ENCODE results near the gene TM9SF2. TPM values are rescaled to one million over a fixed set of nuclear protein-coding genes. Genes with fewer than 3 reads are reported as not detected.

The TM9SF2 gene
- polyA plus RNA-seq, 3 donors, result 54.0 to 255 (median 218) TPM

DNA sequence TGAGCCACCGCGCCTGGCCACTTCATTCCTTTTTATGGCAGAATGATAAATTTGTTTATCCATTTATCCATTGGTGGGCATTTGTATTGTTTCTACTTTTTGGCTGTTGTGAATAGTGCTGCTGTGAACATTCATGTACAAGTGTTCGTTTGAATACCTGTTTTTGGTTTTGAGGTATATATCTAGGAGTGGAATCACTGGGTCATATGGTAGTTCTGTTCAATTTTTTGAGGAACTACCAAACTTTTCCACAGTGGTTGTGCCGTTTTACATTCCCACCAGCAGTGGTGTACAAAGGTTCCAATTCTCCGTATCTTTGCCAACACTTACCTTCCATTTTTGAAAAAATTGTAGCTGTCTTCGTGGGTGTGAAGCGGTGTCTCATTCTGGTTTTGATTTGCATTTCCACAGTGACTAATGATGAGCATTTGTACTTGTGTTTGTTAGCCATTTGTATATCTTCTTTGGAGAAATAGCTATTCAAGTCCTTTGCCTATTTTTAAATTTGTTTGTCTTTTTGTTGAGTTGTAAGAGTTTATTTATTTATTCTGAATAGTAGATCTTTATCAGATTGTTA, 55.7 kb downstream of the TM9SF2 start:
- Histone ChIP-seq H3K9ac (ENCODE audit: insufficient read depth, low read length, poor library complexity, severe bottlenecking) (no peak overlapping the region), H3K27me3 (ENCODE audit: control insufficient read depth in 2 of 2, insufficient read depth in 2 of 2, low read length in 2 of 2) (no peaks in the 10 kb centered on the region), H3K4me2 (replicated peaks; ENCODE audit: extremely low read depth, low read length, poor library complexity, severe bottlenecking) (no peak overlapping the region), H3K79me2 (ENCODE audit: insufficient read depth, low read length) (no peaks in the 10 kb centered on the region), H4K20me1 (ENCODE audit: insufficient read depth, low read length) (peaks cover 33% of the 10 kb centered on the region), H3K36me3 (replicated peaks in 1 of 2; ENCODE audit: control insufficient read depth in 1 of 2, insufficient read depth in 2 of 2, low read length in 2 of 2) (peaks cover 84 to 95% of the 10 kb centered on the region in 2 donors), H2AFZ (ENCODE audit: insufficient read depth, low read depth, low read length, poor library complexity, severe bottlenecking) (no peak overlapping the region), H3K4me1 (ENCODE audit: control insufficient read depth in 1 of 2, insufficient read depth in 2 of 2, low read length in 2 of 2) (no peaks in the 10 kb centered on the region), H3K9me3 (replicated peaks in 1 of 2; ENCODE audit: control insufficient read depth in 1 of 2, insufficient read depth in 1 of 2, low read length in 2 of 2) (no peaks in the 10 kb centered on the region), H3K4me3 (replicated peaks in 1 of 3; ENCODE audit: low read depth in 2 of 3, low read length in 3 of 3) (no peak overlapping the region), H3K27ac (ENCODE audit: low read depth in 1 of 2, low read length in 2 of 2) (no peak overlapping the region)
- DNase-seq, result no peak
- H3K27ac Mint-ChIP-seq, result peak overlapping the region in 2 of 7 donors; percentile 41 to 63
- H3K9me3 Mint-ChIP-seq, result no peaks in the 10 kb centered on the region
- TF ChIP-seq, protein P1, sequence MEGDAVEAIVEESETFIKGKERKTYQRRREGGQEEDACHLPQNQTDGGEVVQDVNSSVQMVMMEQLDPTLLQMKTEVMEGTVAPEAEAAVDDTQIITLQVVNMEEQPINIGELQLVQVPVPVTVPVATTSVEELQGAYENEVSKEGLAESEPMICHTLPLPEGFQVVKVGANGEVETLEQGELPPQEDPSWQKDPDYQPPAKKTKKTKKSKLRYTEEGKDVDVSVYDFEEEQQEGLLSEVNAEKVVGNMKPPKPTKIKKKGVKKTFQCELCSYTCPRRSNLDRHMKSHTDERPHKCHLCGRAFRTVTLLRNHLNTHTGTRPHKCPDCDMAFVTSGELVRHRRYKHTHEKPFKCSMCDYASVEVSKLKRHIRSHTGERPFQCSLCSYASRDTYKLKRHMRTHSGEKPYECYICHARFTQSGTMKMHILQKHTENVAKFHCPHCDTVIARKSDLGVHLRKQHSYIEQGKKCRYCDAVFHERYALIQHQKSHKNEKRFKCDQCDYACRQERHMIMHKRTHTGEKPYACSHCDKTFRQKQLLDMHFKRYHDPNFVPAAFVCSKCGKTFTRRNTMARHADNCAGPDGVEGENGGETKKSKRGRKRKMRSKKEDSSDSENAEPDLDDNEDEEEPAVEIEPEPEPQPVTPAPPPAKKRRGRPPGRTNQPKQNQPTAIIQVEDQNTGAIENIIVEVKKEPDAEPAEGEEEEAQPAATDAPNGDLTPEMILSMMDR (IDR thresholded peaks at IDR 0.05), result no peak
- no peak overlapping the region for H3K4me3 Mint-ChIP-seq
- peaks cover 0 to 2% (median 0%) of the 10 kb centered on the region in 3 donors for H3K27me3 Mint-ChIP-seq (ENCODE audit: low read depth in 3 of 3)
- WGBS (ENCODE audit: insufficient coverage), result no CpG with 5 or more reads among the region's 7 CpGs
- no peaks in the 10 kb centered on the region for H3K4me1 Mint-ChIP-seq
- H3K36me3 Mint-ChIP-seq, result peaks cover 81 to 91% of the 10 kb centered on the region in 2 donors
- intact Hi-C loops (cut with micrococcal nuclease), result no loop called here

DNA sequence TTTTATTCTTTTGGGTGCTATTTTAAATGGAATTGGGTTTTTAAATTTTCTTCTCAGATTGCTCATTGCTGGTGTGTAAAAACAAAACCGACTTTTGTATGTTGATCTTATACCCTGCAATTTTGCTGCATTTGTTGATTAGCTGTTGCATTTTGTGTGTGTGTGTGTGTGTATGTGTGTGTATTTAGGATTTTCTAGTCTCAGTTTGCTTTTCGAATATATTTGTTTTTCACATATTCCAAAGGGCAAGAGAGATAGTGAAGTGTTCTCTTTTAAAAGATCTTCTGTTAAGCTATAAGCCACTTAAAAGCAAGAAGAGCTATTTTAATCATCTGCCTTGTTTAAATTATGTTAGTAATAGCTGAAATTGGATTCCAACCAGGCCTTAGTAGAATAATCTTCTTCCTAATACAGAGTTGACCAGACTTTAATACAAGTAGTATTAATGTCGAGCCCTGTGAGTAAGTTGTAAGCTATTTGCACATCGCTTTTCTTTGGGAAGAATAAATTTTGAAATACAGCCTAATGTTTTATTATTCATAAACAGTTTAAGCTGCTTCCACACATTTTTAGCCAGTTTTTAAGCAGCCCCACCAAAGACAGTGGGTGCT, 57.4 kb downstream of the TM9SF2 start:
- no peaks in the 10 kb centered on the region for H3K4me1 Mint-ChIP-seq
- Histone ChIP-seq H3K4me2 (replicated peaks; ENCODE audit: extremely low read depth, low read length, poor library complexity, severe bottlenecking) (no peak overlapping the region), H3K79me2 (ENCODE audit: insufficient read depth, low read length) (no peaks in the 10 kb centered on the region), H3K27ac (ENCODE audit: low read depth in 1 of 2, low read length in 2 of 2) (no peak overlapping the region), H3K9me3 (replicated peaks in 1 of 2; ENCODE audit: control insufficient read depth in 1 of 2, insufficient read depth in 1 of 2, low read length in 2 of 2) (no peaks in the 10 kb centered on the region), H3K36me3 (replicated peaks in 1 of 2; ENCODE audit: control insufficient read depth in 1 of 2, insufficient read depth in 2 of 2, low read length in 2 of 2) (peaks cover 83 to 94% of the 10 kb centered on the region in 2 donors), H3K9ac (ENCODE audit: insufficient read depth, low read length, poor library complexity, severe bottlenecking) (no peak overlapping the region), H2AFZ (ENCODE audit: insufficient read depth, low read depth, low read length, poor library complexity, severe bottlenecking) (no peak overlapping the region), H3K4me3 (replicated peaks in 1 of 3; ENCODE audit: low read depth in 2 of 3, low read length in 3 of 3) (no peak overlapping the region), H3K4me1 (ENCODE audit: control insufficient read depth in 1 of 2, insufficient read depth in 2 of 2, low read length in 2 of 2) (no peaks in the 10 kb centered on the region), H4K20me1 (ENCODE audit: insufficient read depth, low read length) (peaks cover 33% of the 10 kb centered on the region), H3K27me3 (ENCODE audit: control insufficient read depth in 2 of 2, insufficient read depth in 2 of 2, low read length in 2 of 2) (no peaks in the 10 kb centered on the region)
- peaks cover 82 to 88% of the 10 kb centered on the region in 2 donors for H3K36me3 Mint-ChIP-seq
- no peak overlapping the region for H3K27ac Mint-ChIP-seq
- no peak overlapping the region for H3K4me3 Mint-ChIP-seq
- intact Hi-C loops (cut with micrococcal nuclease), result no loop called here
- no peaks in the 10 kb centered on the region for H3K9me3 Mint-ChIP-seq
- TF ChIP-seq, protein P1 (IDR thresholded peaks at IDR 0.05), result no peak
- H3K27me3 Mint-ChIP-seq (ENCODE audit: low read depth in 3 of 3), result peaks cover 0 to 2% (median 0%) of the 10 kb centered on the region in 3 donors
- no peak for DNase-seq
- WGBS (ENCODE audit: insufficient coverage), result 100% methylated on average over 1 of the region's 4 CpGs

All from CD14-positive monocyte (primary cell).